ENCODE data around the gene EHBP1.

EHBP1 gene

GRCh38 chr2:62661263-62661635 lies 44.3 kb upstream of the EHBP1 start:
- no peak for TF ChIP-seq FOXM1 (IDR thresholded peaks at IDR 0.05; ENCODE audit: borderline replicate concordance, low read depth)
- no peak for TF ChIP-seq TCF12 (IDR thresholded peaks at IDR 0.05; ENCODE audit: low read depth)
- TF ChIP-seq TEAD4 (IDR thresholded peaks at IDR 0.05) = no peak

DNA sequence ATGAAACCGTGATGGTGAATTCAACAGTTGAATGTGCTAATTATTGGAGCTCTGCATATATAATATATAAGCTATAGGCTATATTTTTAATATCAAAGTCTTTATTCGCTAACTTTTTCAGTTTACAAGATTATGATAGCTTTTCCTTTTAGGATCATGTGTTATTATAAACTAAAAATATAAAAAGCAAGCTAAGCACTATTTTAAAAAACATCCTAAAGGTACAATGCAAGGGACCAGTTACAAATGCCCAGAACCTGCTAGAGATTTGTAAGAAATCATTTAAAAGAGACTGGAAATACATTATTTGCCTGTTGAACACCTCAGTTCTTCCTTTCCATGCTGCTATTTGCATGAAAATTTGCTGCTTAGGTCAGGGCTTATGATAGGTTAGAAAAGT lies 43.4 kb upstream of the EHBP1 start:
- no peak for TF ChIP-seq FOXM1 (IDR thresholded peaks at IDR 0.05; ENCODE audit: borderline replicate concordance, low read depth)
- TF ChIP-seq YY1 (IDR thresholded peaks at IDR 0.05; ENCODE audit: low read depth) = no peak
- no peak for TF ChIP-seq EP300 (IDR thresholded peaks at IDR 0.05; ENCODE audit: borderline replicate concordance)
- TF ChIP-seq, protein P1, sequence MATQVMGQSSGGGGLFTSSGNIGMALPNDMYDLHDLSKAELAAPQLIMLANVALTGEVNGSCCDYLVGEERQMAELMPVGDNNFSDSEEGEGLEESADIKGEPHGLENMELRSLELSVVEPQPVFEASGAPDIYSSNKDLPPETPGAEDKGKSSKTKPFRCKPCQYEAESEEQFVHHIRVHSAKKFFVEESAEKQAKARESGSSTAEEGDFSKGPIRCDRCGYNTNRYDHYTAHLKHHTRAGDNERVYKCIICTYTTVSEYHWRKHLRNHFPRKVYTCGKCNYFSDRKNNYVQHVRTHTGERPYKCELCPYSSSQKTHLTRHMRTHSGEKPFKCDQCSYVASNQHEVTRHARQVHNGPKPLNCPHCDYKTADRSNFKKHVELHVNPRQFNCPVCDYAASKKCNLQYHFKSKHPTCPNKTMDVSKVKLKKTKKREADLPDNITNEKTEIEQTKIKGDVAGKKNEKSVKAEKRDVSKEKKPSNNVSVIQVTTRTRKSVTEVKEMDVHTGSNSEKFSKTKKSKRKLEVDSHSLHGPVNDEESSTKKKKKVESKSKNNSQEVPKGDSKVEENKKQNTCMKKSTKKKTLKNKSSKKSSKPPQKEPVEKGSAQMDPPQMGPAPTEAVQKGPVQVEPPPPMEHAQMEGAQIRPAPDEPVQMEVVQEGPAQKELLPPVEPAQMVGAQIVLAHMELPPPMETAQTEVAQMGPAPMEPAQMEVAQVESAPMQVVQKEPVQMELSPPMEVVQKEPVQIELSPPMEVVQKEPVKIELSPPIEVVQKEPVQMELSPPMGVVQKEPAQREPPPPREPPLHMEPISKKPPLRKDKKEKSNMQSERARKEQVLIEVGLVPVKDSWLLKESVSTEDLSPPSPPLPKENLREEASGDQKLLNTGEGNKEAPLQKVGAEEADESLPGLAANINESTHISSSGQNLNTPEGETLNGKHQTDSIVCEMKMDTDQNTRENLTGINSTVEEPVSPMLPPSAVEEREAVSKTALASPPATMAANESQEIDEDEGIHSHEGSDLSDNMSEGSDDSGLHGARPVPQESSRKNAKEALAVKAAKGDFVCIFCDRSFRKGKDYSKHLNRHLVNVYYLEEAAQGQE (IDR thresholded peaks at IDR 0.05; ENCODE audit: low read depth) = no peak
- no peak for TF ChIP-seq CEBPB (IDR thresholded peaks at IDR 0.05)
- no peak for TF ChIP-seq MAX (IDR thresholded peaks at IDR 0.05)
- no peak for TF ChIP-seq EGR1 (IDR thresholded peaks at IDR 0.05)
- no peak for TF ChIP-seq TAF1 (IDR thresholded peaks at IDR 0.05; ENCODE audit: low read depth)
- no peak for TF ChIP-seq TCF12 (IDR thresholded peaks at IDR 0.05; ENCODE audit: low read depth)
- TF ChIP-seq RAD21 (IDR thresholded peaks at IDR 0.05; ENCODE audit: low read depth) = no peak

DNA sequence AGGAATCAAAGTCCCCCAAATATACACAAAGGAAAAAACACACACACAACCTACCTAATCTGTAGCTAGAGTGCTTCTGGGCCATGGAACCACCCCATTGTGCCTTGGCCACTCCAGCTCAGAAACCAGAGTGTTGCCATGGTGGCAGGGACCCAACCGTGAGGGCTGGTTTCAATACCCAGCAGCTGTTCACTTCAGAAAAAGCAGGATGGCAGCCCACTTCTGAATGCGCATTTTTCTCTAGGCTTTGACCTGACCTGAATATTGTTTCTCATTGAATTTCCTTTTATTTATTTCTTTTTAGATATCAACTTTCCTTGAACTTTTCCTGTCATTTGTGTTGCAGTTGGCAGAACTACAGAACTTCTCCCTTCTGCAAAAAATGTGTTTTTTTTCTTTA lies 43.0 kb upstream of the EHBP1 start:
- TF ChIP-seq RAD21 (IDR thresholded peaks at IDR 0.05; ENCODE audit: low read depth) = no peak
- no peak for TF ChIP-seq EP300 (IDR thresholded peaks at IDR 0.05; ENCODE audit: borderline replicate concordance)
- no peak for TF ChIP-seq FOXM1 (IDR thresholded peaks at IDR 0.05; ENCODE audit: borderline replicate concordance, low read depth)
- no peak for TF ChIP-seq EGR1 (IDR thresholded peaks at IDR 0.05)
- no peak for TF ChIP-seq TCF12 (IDR thresholded peaks at IDR 0.05; ENCODE audit: low read depth)
- TF ChIP-seq MAX (IDR thresholded peaks at IDR 0.05) = no peak
- no peak for TF ChIP-seq TAF1 (IDR thresholded peaks at IDR 0.05; ENCODE audit: low read depth)
- no peak for TF ChIP-seq CREB1 (IDR thresholded peaks at IDR 0.05; ENCODE audit: low read depth)
- no peak for TF ChIP-seq ZBTB7A (IDR thresholded peaks at IDR 0.05; ENCODE audit: low read depth)
- no peak for TF ChIP-seq NFIC (IDR thresholded peaks at IDR 0.05)
- TF ChIP-seq, protein P1 (IDR thresholded peaks at IDR 0.05; ENCODE audit: low read depth) = no peak

GRCh38 chr2:62663411-62663810 lies 42.1 kb upstream of the EHBP1 start:
- TF ChIP-seq TAF1 (IDR thresholded peaks at IDR 0.05; ENCODE audit: low read depth) (no peak), EP300 (IDR thresholded peaks at IDR 0.05; ENCODE audit: borderline replicate concordance) (no peak), CREB1 (IDR thresholded peaks at IDR 0.05; ENCODE audit: low read depth) (no peak), NFIC (IDR thresholded peaks at IDR 0.05) (no peak)

DNA sequence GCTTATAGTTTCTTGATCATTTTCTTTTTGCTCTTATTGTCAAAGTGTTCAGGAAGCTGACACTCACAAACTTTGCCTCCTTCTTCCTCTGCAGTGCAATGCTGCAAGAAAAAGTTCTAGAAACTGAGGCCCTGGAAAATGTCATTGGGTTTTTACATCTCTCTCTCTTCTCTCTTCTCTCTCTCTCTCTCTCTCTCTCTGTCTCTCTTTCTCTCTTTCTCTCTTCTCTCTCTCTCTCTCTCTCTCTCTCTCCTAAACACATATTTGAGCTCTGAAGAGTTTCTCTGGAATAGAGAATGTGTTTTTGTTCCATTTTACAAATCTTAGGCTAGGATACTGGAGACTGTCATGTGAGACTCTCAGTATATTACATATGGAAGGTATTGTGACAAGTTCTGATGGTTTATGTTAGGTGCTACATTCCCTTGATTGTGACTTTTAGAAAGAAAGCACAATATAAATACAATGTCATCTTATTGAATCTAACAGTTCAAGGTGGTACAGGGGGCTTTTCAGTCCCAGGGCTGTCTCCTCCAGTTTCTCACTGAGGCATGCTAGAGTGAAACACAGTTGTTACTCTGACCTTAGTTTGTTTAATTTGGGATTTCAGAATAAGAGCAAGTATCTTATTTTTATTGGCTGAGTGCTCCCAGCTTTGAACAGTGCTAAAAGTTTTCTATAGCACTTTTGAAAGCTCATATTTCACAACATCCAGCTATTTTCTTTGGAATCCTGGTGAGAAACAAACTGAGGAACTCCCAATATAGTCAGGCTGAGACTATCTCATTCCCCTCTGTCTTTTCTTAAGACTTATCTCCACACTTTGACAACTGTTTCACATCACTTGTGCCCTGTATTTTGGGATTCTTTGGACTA lies 41.4 kb upstream of the EHBP1 start:
- TF ChIP-seq RAD21 (IDR thresholded peaks at IDR 0.05; ENCODE audit: low read depth) = no peak

- TF ChIP-seq MAX (IDR thresholded peaks at IDR 0.05) (no peak), YY1 (IDR thresholded peaks at IDR 0.05; ENCODE audit: low read depth) (no peak), USF1 (IDR thresholded peaks at IDR 0.05) (no peak), TEAD4 (IDR thresholded peaks at IDR 0.05) (no peak), EGR1 (IDR thresholded peaks at IDR 0.05) (no peak), EP300 (IDR thresholded peaks at IDR 0.05; ENCODE audit: borderline replicate concordance) (no peak), TAF1 (IDR thresholded peaks at IDR 0.05; ENCODE audit: low read depth) (no peak), FOXM1 (IDR thresholded peaks at IDR 0.05; ENCODE audit: borderline replicate concordance, low read depth) (no peak), NFIC (IDR thresholded peaks at IDR 0.05) (no peak)
- TF ChIP-seq, protein P1 (IDR thresholded peaks at IDR 0.05; ENCODE audit: low read depth) = no peak
Measured at GRCh38 chr2:62665446-62665845, 40.1 kb upstream of the EHBP1 start.
